LNCaP clone FGC (cell line): ENCODE data around the gene ZNF526.

Experiments
- DNase-seq: peaks from one replicate; pipeline ENCODE4 v3.0.0-alpha.2; 2011; ENCODE audit warnings: low read depth
- H3K4me3 ChIP-seq: 2 replicates; pipeline ENCODE4 v1.5.1; 2011; ENCODE audit warnings: mild to moderate bottlenecking, low read depth, low read length, control low read depth
- TF ChIP-seq, protein P1 (sequence below): IDR thresholded peaks from 2 replicates; pipeline ENCODE4 v1.5.1; 2012; ENCODE audit warnings: mild to moderate bottlenecking; ENCODE audit not compliant: control insufficient read depth, insufficient read depth; ENCODE audit errors: extremely low read depth

The ZNF526 gene

DNA sequence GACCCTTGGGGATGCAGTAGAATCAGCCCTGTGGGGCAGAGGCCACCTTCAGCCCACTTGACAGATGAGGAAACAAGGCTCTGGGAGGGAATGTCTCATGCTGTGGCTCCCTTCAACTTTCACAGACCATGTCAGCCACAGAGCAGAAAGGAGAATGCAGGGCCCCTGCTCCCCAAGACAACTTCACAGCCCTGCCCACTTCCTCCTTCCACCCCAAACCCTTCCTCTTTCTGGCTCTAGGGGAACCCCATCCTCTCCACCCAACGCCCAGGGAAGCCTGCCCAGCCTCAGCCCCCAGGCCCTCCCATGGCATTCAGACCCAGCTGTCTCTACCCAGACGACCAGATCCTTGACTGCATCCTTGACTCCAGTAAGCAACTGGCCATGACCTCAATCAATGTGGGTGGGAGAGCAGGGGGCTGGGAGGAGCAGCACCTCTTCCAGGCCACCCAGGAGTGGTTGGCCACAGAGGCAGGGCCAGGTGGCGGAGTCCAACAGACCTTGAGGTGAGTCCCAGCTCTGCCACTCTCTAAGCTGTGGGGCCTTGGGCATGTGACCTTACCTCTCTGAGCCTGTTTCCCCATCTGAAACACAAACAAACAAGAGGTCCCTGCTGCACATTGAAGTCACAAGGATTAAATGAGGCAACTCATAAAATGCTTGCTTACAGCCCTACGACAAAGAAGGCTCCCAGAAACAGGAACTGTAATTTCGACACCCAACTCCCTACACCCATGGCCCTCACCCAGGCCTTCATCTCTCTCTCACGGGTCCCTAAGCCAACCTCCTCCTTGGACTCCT lies 18.4 kb upstream of the ZNF526 start:
- no peak for DNase-seq
- no peak overlapping the region for H3K4me3 ChIP-seq
- TF ChIP-seq, protein P1, sequence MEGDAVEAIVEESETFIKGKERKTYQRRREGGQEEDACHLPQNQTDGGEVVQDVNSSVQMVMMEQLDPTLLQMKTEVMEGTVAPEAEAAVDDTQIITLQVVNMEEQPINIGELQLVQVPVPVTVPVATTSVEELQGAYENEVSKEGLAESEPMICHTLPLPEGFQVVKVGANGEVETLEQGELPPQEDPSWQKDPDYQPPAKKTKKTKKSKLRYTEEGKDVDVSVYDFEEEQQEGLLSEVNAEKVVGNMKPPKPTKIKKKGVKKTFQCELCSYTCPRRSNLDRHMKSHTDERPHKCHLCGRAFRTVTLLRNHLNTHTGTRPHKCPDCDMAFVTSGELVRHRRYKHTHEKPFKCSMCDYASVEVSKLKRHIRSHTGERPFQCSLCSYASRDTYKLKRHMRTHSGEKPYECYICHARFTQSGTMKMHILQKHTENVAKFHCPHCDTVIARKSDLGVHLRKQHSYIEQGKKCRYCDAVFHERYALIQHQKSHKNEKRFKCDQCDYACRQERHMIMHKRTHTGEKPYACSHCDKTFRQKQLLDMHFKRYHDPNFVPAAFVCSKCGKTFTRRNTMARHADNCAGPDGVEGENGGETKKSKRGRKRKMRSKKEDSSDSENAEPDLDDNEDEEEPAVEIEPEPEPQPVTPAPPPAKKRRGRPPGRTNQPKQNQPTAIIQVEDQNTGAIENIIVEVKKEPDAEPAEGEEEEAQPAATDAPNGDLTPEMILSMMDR, result no peak

DNA sequence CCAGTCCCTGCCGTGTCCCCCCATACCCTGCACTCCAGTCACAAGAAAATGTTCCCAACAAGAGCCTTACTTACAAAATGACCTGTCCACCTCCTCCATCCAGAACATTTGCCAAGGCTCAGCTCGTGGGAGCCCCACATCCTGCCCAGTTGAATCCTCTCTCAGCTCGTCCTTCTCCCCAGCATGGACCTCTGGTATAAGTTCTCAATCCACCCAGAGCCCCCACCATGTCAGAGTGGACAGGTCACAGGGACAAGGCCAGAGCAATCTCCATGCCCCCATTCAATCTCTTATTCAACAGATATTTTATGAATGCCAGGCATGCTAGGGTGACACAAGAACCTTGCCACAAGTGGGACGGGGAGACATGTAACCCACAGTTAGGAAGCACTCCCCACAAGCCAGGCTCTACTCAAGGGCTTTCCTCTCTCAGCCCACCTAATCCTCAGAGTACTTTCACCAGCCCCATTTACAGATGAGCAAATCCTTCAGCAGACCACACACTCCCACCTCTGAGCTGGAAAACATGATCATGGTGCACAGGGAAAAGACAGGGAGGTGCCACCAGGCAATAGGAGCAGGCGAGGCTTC lies 17.7 kb upstream of the ZNF526 start:
- no peak for DNase-seq
- TF ChIP-seq, protein P1, result no peak
- no peak overlapping the region for H3K4me3 ChIP-seq

DNA sequence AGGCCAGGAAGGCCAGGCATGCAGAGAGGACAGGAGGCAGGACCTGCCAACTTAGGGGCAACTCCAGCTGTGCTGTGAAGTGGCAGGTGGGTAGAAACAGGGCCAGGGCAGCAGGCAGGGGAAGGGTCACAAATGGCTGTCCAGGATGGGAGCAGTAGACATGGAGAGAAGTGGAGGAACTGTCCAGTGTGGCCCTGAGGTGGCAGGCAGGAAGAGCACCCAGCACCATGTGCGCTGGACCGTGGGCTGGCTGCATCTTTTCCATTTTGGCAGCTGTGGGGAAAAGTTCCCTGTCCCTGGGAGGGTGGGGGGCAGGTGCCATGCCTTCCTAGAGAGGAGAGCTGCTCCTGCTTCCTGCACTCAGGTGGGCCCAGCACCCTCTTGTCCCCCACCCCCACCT lies 16.4 kb upstream of the ZNF526 start:
- no peak for DNase-seq
- TF ChIP-seq, protein P1, result no peak
- no peak overlapping the region for H3K4me3 ChIP-seq

DNA sequence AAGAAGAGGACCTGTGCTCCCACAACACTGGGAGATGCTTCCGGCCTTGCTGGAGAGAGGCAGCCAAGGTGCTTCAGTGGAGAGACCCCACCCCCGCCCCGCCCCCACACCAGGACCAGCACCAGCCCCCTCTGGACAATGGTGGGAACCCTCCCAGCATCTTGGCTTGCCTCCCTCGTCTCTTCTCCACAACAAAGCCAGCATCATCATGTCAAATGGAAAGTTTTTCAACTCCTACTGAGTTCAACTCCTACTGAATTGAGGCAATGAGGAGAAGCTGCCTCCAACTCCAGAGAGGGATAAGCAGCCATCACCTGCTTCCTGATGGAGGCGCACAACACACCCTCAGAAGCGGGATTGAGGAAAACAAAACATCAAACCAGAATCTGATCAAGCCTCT lies 15.4 kb upstream of the ZNF526 start:
- no peak overlapping the region for H3K4me3 ChIP-seq
- TF ChIP-seq, protein P1, result no peak
- DNase-seq, result no peak

DNA sequence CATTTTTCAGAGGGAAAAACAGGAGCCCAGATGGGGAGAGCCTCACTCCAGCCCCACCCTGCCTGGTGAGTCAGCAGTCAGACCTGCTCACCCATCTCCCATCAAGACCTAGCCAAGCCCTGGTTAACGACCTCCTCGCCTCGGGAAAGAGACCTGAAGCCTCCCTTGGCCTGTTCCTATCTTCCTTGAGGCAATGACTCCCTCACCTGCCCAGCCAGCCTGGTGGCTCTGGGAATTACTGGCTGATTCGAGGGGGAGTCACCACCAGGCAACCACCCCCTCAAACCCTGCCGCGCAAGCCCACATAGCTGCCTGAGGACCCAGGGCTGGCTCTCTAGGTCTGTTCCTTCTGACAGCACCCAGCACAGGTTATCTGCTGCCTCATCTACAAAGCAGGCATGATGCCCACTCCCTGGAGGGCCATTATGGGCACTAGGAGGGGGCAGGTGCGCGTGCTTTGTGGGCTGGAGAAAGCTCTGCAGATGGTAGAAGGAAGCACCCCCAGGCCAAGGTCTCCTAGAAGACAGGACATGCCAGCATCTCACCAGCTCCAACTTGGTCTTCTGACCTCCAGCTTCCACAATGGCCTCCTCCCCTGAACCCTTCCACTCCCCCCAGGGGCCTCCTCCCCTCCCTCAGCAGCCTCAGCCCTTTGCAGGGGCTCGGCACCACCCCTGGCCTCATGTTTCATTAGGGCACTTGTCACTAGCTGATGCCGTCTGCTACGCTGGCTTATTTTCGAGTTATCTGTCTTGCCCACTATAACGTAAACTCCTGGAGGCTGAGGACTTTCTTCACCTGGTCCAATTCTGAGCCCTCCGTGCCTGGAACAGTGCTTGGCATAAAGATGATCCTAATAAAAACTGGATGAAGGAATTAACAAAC lies 13.0 kb upstream of the ZNF526 start:
- H3K4me3 ChIP-seq, result no peak overlapping the region
- TF ChIP-seq, protein P1, result no peak
- DNase-seq, result no peak

DNA sequence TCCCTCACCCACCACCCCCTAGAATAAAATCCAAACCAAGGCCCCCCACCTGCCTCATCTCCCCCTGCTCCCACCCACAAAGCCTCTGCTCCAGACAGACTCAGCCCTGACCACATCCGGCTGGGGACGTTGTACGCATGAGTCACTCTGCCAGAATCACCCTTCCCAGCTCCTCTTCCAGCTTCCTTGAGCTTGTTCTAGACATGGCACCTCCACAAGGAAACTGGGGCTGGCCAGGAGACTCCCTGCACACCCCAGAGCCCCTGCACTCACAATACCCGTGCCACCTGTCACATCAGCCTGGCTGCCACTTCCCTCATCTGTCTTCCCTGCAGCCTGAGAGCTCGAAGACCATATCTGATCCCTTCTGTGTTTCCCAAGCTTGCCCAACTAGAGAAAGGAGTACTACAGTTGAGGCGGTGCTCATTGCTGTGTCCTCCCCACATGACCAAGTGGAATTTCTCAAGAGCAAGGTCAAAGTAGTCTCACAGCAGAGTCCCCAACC lies 12.3 kb upstream of the ZNF526 start:
- TF ChIP-seq, protein P1, result no peak
- H3K4me3 ChIP-seq, result no peak overlapping the region
- DNase-seq, result no peak
